ENCODE data around the gene TRAF3IP3.

Gene TRAF3IP3

DNA sequence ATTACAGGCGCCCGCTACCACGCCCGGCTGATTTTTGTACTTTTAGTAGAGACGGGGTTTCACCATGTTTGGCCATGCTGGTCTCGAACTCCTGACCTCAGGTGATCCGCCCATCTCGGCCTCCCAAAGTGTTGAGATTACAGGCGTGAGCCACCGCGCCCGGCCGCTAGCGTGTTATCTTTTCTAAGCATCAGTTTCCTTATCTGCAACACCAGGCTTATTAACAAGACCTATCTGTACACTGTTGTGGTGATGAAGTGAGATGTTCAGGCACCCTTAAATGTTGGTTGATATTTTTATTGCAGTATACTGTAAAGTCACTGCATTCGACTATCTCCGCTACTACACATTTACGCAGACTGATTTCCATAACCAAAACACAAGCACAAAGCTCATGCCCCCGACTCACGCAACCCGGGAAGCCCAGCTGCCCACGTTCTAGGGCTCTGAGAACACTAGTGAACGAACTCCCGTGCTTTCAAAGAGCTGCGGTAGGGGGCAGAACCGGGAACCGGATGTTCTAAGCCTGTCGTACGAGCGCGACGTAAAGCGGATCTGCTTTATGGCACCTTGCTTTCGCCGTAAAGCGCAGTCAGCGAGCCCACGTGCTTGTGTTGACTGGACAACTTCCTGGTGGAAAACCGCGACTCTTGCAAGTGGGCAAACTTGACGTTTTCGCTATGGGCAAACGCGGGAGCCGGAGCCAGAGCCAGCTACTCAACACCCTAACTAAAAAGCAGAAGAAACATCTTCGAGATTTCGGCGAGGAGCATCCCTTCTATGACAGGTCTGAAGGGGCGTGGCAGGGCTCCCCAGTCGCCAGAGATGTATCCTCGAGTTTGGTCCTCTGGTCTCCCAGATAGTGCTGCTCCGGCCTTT, 71.8 kb downstream of the TRAF3IP3 start, which contains the start of gene UTP25:
UTP25 (plus strand) TSS at position 589 of the 879 bp plus-strand sequence; CDS start at position 681, 92 bp downstream.
- DNase-seq (ENCODE audit: low spot score): peak; percentile 91

DNA sequence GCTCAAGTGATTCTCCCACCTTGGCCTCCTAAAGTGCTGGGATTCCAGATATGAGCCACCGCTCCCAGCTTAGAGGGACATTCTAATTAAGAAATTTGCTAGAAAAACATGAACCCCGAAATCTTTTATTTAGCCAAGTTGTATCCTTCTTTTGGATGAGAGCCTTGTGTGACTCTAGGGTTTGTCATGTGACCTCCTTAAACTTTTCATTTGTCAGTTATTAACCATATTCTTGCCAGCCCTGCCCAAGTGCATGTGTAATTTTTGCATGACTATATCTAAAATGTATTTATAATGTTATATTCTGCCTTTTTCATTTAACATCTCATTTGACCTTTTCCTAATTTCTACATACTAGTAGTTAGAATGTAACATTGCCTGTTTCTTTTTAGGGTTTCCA, 73.9 kb downstream of the TRAF3IP3 start:
- DNase-seq (ENCODE audit: low spot score): no peak

DNA sequence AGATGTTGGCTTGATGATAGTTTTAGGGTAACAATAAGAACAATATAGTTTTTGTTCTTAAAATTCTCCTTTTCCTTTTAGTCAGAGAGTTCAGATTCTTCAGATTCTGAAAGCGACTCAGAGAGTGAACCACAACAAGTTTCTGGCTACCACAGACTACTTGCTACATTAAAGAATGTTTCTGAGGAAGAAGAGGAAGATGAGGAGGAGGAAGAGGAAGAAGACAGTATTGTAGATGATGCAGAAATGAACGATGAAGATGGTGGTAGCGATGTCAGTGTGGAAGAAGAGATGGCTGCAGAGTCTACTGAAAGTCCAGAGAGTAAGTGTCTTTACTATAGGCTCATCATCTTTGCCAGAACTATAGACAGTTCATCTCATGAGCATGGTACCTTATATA, 74.9 kb downstream of the TRAF3IP3 start:
- DNase-seq (ENCODE audit: low spot score): no peak

DNA sequence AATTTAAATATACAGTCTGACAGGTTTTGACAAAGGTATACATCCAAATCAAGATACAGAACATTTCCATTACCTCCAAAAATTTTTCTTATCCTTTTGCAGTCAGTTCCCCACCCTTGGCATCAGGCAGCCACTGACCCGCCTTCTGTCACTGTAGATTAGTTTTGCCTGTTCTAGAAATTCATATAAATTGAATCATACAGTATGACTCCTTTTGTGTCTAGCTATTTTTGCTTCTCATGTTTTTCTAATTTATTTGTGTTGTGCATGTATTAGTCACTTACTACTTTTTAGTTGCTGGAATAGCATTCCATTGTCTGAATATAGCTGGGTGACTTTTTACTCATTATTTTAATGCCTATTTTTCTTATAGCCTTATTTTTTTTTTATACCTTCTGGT, 75.8 kb downstream of the TRAF3IP3 start:
- no peak for DNase-seq (ENCODE audit: low spot score)

All from CD4-positive, alpha-beta T cell treated with Interleukin-6 at 100 ng/mL for 8 hours (primary cell).